Measurements from ENCODE around the gene CTDP1.

- TF ChIP-seq CTCF (IDR thresholded peaks at IDR 0.05; ENCODE audit: poor library complexity) (no peak), EZH2 (IDR thresholded peaks at IDR 0.05; ENCODE audit: borderline replicate concordance) (no peak)
Observed at GRCh38 chr18:79718126-79718525, 38.5 kb downstream of the CTDP1 start.

Data from hepatocyte (in vitro differentiated cells).